Measurements from ENCODE around the gene SMG6.
"Not testable (repeated sequence)": the region's sequence is repeated elsewhere in the genome, so short reads cannot be mapped to it uniquely, and the experiment has no call there.

The SMG6 gene

DNA sequence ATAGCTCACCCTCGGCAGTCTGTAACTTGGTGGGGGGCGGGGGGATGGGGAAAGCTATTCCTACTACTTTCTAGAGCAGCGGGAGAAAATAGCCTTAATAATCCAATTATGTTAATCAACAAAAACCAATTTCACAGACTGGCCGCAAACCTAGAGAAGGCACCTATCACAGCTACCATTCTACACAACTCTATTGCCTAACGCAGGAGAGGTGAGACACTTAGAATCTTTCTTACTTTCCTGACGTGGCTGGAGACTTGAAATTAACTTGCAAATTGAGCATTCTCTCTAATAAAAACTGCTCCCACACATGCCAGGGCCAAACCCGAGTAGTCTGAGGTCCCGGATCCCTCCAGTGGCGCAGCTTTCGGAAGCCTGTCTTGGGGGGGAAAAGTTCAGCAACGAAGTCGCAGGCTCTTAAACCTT lies 794 bp downstream of the SMG6 start:
- no peak for DNase-seq

DNA sequence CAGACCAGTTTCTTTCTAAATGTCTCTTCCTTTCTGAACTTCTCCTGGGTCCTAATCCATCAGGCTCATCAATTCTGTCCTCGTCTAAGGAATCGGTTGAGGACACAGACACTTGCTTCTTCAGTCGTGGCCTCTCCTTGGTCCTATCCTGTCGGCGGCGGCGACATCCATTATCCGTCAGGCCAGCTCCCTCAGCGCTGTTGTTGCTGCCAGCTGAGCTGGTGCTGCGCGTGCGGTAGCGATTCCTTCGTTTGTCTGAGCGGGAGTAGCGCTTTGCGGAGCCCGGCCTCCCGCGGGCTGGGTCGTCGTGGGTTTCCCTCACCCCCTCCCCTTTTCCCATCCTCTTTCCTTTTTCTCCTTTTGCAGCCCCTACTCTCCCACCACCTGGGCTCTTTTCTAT lies 3.8 kb downstream of the SMG6 start:
- no peak for DNase-seq

- no peak for DNase-seq
Observed at GRCh38 chr17:2299136-2299535, 4.4 kb downstream of the SMG6 start.

- no peak for DNase-seq
Observed at GRCh38 chr17:2297023-2297422, 6.6 kb downstream of the SMG6 start.

DNA sequence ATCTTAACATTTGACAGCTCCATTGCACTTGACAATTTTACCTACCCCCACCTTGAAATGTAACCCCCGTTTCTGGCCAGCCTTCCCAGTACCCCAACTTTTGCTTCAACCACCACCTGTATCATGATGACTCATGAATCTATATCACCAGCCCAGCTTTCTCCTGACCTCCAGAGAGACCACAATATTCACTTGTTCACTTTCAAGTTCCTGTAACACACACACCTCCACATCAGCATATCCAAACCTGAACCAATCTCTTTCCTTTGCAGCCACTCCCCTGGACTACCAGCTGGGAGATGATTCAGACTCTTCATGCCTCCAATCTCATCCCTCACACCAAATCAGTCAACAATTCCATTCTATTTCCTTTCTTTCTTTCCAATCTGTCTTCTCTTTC lies 8.0 kb downstream of the SMG6 start:
- DNase-seq = no peak

- DNase-seq = no peak
Observed at GRCh38 chr17:2292100-2292499, 11.5 kb downstream of the SMG6 start.

DNA sequence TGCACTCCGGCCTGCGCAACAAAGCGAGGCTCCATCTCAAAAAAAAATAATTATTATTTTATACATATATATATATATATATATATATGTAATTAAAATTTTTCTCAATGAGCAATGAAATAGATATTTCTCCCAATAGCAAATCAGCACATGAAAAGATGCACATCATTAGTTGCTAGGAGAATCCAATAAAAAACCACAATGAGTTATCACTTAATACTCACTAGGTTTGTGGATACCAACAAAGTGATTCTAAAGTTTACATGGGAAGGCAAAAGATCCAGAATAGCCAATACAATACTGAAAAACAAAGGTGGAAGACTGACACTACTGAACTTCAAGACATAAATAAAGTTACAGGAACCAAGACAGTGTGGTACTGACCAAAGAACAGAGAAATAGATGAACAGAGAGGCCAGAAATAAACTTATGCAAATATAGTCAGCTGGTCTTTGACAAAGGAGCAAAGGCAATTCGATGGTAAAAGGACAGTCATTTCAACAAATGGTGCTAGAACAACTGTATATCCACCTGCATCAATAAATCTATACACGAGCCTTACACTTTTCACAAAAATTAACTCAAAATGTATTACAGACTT lies 13.6 kb downstream of the SMG6 start:
- DNase-seq = no peak

DNA sequence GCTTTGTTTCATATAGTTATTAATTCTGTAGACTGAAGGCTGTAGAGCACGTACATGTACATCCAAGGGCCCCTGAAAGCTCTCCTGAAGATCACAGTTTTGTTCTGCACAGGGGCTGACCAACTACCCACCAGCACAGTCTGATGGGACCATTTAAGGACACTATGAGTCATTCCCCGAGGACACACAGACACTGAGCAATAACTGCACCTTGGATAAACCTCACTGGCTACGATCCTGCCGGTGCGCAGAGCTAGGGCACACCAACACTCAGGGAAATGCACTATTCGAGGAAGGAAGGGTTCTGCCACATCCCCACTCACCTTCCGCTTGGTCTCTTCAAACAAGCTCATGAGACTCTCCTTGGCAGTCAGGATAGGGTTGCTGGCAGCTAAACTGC lies 20.3 kb downstream of the SMG6 start:
- DNase-seq = no peak

DNA sequence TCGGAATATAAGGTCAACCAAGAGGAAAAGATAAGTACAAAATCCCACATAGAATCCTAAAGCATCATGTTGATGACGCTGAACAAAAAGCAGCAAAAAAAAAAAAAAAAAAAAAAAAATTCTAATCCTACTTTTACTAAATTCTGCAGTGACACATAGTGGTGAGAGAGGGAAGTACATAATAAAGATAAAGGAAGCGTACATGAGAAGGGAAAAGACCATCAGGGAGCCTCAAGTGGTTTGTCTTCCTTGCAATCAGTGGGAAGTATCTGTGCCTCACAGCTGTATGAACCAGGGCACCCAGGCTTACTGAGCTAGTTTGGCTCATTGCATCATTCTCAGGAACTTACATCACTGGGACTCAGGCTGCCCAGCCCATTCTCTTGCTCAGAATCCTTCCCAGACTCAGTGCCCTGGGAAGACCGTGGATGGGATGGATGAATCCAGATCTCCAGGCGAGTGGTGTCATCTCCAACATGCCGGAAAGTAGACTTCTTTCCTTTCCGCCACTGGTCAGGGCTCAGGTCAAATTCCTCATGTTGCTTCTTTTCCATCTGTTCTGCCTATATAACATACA lies 21.2 kb downstream of the SMG6 start:
- DNase-seq = no peak

- no peak for DNase-seq
Observed at GRCh38 chr17:2279707-2280106, 23.9 kb downstream of the SMG6 start.

DNA sequence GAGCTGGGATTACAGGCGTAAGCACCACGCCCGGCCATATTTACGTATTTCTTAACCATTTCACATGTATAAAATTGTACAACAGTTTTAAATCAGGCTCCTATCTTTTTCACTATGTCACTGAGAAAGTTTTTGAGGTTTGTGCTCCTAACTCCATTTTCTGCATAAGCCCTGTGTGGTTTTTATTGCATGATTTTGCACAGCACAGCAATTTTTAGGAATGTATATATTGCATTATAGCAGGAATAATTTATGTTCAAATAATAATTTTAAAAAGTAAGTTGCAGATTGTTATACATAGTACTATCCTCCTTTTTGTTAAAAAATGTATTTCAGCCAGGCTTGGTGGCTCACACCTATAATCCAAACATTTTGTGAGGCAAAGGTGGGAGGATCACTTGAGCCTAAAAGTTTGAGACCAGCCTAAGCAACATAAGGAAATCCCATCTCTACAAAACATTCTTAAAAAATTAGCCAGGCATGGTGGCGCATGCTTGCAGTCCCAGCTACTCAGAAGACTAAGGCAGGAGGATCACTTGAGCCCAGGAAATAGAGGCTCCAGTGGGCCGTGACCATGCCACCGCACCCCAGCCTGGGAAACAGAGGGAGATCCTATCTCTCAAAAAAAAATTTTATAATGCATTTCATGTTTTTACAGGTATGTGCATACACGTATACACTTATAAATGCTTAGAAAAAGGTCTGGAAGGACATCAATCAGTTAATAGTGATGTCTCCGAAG lies 26.0 kb downstream of the SMG6 start:
- no peak for DNase-seq

DNA sequence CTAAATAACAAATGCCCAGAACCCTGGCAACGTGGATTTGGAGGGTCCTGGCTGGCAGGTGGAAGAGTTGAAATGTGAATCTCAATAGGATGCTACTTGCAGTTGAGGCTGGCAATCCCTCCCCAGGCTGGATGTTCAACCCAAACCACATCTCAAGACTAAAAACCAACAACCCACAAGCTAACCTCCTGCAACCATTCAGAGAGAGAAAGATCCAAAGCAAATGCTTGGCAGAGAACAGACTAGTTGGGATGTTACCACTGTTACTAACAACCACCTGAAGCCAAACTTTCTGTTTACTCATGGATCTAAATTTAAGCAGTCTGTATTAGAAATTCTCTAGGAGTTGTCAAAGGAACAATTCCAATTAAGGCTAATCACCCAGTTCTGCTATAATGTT lies 27.9 kb downstream of the SMG6 start:
- DNase-seq = no peak

DNA sequence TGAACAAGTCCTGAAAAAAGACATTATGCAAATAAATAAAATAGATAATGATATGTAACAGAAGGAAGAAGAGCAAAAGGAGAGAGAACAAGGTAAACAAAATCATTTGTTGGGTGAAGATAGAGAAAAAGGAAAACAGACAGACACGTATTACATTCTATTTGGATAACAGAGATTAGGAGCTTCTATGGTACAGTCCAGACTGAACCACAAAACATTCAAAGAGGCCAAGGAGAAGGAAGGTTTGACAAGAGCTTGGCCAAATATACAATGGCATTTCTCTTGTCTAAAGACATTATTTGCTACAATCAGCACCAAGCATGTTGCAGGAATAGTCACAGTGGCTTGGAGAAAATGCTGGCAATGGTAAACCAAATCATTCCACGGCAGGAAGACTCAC lies 29.2 kb downstream of the SMG6 start:
- no peak for DNase-seq

GRCh38 chr17:2271985-2272702 lies 31.4 kb downstream of the SMG6 start:
- no peak for DNase-seq

- no peak for DNase-seq
Observed at GRCh38 chr17:2267354-2267753, 36.2 kb downstream of the SMG6 start.

DNA sequence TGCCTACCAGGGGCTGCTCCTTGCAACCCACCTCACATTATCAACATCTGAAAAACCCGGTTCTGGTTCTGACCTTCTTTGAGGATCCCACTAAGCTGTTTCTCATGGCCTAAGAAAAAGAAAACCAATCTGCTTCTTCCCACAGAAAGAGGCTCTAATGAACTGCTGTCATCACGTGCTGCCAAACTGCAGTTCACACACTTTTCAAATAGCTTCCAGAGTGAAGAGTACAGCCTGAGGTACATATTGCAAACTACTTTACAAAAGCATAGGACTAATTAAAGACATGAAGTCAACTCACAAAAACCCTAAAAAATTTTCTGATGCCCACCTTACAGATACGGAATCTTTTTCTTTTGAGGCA lies 36.7 kb downstream of the SMG6 start:
- DNase-seq = no peak

GRCh38 chr17:2266045-2266864 lies 37.3 kb downstream of the SMG6 start:
- no peak for DNase-seq

- DNase-seq = not testable (repeated sequence)
Observed at GRCh38 chr17:2265166-2265565, 38.4 kb downstream of the SMG6 start.

DNA sequence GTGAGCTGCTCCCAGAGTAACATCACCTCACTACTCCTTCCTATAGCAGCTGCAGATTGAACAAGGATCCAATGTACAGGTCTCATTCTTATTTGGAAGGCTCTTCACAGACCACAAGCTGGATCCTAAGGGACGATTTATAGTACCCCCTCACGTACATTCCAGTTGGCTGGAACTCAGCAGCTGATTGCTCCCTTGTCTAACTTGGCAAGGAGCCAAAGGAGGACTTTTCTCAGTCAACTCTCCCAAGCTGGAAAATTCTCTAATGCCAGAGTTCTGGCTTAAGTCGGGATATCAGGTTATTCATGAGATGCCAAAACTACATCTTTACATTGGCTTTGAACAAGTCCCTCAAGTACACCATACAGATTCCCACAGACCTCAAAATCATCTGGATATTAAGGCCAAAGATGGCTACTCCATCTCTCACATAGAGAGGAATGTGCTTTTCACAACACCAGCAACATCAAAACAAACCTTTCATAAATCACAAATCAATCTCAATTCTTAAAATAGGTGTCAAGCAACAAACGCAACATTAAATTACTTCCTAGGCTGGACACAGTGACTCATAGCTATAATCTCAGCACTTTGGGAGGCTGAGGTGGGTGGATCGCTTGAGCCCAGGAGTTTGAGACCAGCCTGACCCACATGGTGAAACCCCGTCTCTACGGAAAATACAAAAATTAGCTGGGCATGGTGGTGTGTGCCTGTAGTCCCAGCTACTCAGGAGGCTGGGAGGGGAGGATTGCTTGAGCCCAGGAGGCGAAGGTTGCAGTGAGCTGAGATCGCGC lies 39.3 kb downstream of the SMG6 start:
- DNase-seq = no peak

GRCh38 chr17:2263183-2264066 lies 40.2 kb downstream of the SMG6 start:
- no peak for DNase-seq

DNA sequence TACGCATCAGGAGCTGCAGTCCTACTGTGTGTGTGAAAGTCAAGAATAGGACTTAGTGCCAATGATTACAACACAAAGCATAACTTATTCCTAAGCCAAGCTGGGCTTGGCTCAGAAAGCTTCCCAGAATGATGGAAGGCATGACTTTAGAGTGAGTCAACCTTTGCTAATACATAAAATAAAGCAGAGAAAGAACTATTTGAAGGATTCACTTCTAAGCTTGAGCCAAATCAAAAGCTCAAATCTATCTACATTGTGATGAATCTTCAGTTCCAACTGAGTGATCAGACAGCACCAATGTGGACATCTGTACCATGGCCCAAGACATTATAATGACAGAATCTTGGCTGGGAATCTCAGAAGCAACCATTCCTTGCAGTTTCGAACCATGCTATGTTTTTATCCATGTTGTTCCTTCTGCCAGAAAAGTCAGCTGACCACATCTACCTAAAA lies 41.4 kb downstream of the SMG6 start:
- DNase-seq = no peak

All from DMS153 (cell line).